Measurements from ENCODE around the gene SRRM2. TPM values are rescaled to one million over a fixed set of nuclear protein-coding genes. Genes with fewer than 3 reads are reported as not detected.

SRRM2 gene
- polyA plus RNA-seq, 2 donors: 317 to 886 TPM

GRCh38 chr16:2737895-2738418 lies 14.5 kb upstream of the SRRM2 start:
- no peak overlapping the region for H3K4me3 ChIP-seq (ENCODE audit: low read depth in 1 of 2, low read length in 2 of 2)
- no peak overlapping the region for H3K27ac ChIP-seq (ENCODE audit: low read depth in 2 of 2, low read length in 1 of 2)
- WGBS, 2 donors: 70 to 83% methylated on average over 7 of the region's 7 CpGs
- no peaks in the 10 kb centered on the region for H3K9me3 ChIP-seq (ENCODE audit: control insufficient read depth in 2 of 2, insufficient read depth in 1 of 2, low read depth in 1 of 2, low read length in 1 of 2)
- no peaks in the 10 kb centered on the region for H3K36me3 ChIP-seq (ENCODE audit: control insufficient read depth in 2 of 2, insufficient read depth in 2 of 2, low read length in 1 of 2)
- H3K4me1 ChIP-seq (ENCODE audit: control insufficient read depth in 2 of 2, insufficient read depth in 2 of 2, low read length in 1 of 2): peaks cover 0 to 4% of the 10 kb centered on the region in 2 donors
- no peaks in the 10 kb centered on the region for H3K27me3 ChIP-seq (ENCODE audit: control insufficient read depth in 1 of 2, insufficient read depth in 2 of 2, low read length in 2 of 2)

- H3K9me3 ChIP-seq (ENCODE audit: control insufficient read depth in 2 of 2, insufficient read depth in 1 of 2, low read depth in 1 of 2, low read length in 1 of 2): no peaks in the 10 kb centered on the region
- no peak overlapping the region for H3K4me3 ChIP-seq (ENCODE audit: low read depth in 1 of 2, low read length in 2 of 2)
- WGBS, 2 donors: 72% methylated on average over 5 of the region's 5 CpGs
- H3K27me3 ChIP-seq (ENCODE audit: control insufficient read depth in 1 of 2, insufficient read depth in 2 of 2, low read length in 2 of 2): no peaks in the 10 kb centered on the region
- H3K4me1 ChIP-seq (ENCODE audit: control insufficient read depth in 2 of 2, insufficient read depth in 2 of 2, low read length in 1 of 2): peaks cover 0 to 4% of the 10 kb centered on the region in 2 donors
- H3K36me3 ChIP-seq (ENCODE audit: control insufficient read depth in 2 of 2, insufficient read depth in 2 of 2, low read length in 1 of 2): no peaks in the 10 kb centered on the region
- no peak overlapping the region for H3K27ac ChIP-seq (ENCODE audit: low read depth in 2 of 2, low read length in 1 of 2)
These were observed 13.8 kb upstream of the SRRM2 start for GRCh38 chr16:2738615-2739014.

DNA sequence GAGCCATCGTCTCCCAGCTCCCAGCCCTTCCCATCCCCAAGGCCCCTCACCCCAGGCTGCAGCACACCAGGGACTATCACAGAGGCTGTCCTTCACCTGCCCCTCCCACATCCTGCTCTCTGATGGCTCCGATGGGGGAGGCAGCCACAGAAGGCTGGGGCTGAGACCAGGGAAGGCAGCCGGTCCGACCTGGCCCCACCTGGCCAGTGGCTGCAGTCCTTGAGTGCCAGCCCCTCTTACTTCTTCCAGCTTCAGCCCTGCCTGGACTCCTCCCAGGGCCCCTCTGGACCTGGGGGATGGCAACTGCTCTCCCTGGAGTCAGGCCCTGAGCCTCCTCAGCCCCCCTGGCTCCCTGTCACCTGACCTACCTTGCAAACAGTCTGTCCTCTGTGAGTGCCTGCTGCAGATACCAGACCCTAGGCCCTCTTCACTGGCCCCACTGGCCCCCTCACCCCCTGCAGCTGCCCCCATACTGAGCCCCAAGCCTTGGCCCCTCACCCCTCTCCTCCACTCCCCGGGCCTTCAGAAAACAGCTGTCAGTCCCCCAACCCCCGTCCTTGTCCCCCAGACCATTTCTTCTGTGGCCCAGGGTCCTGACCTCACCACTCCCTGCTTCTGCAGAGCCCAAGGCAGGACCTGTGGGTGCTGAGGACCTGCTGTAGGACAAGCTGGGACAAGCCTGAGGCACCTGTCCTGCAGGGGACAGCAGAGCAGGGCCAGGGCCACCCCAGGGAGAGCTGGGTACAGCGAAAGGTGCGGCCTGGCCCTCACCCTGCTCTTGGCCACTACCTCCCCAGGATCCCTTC lies 12.6 kb upstream of the SRRM2 start:
- no peak overlapping the region for H3K27ac ChIP-seq (ENCODE audit: low read depth in 2 of 2, low read length in 1 of 2)
- H3K27me3 ChIP-seq (ENCODE audit: control insufficient read depth in 1 of 2, insufficient read depth in 2 of 2, low read length in 2 of 2): no peaks in the 10 kb centered on the region
- 53 to 71% methylated on average over 8 of the region's 8 CpGs for whole genome bisulfite sequencing, 2 donors
- no peaks in the 10 kb centered on the region for H3K36me3 ChIP-seq (ENCODE audit: control insufficient read depth in 2 of 2, insufficient read depth in 2 of 2, low read length in 1 of 2)
- no peaks in the 10 kb centered on the region for H3K9me3 ChIP-seq (ENCODE audit: control insufficient read depth in 2 of 2, insufficient read depth in 1 of 2, low read depth in 1 of 2, low read length in 1 of 2)
- H3K4me3 ChIP-seq (ENCODE audit: low read depth in 1 of 2, low read length in 2 of 2): no peak overlapping the region
- H3K4me1 ChIP-seq (ENCODE audit: control insufficient read depth in 2 of 2, insufficient read depth in 2 of 2, low read length in 1 of 2): peaks cover 0 to 4% of the 10 kb centered on the region in 2 donors

DNA sequence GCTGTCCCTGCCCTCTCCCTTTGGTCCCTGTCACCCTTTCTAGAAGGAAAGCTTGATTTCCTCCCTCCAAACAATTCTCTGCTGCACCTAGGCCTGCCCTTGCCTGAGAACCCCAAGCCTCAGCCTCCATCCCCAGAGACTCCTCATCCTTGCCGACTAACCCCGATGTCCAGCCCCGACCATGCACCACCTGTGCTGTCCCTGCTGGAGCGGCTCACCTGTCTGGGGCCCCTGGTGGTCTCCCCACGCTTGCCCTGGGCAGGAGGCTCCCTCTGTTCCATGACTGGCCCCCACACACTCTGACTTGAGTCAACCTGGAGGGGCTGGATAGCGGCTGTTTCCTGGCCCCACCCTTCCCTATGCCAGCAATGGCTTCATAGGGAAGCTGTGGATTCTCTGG lies 12.0 kb upstream of the SRRM2 start:
- peaks cover 0 to 4% of the 10 kb centered on the region in 2 donors for H3K4me1 ChIP-seq (ENCODE audit: control insufficient read depth in 2 of 2, insufficient read depth in 2 of 2, low read length in 1 of 2)
- no peaks in the 10 kb centered on the region for H3K9me3 ChIP-seq (ENCODE audit: control insufficient read depth in 2 of 2, insufficient read depth in 1 of 2, low read depth in 1 of 2, low read length in 1 of 2)
- no peak overlapping the region for H3K27ac ChIP-seq (ENCODE audit: low read depth in 2 of 2, low read length in 1 of 2)
- 84 to 90% methylated on average over 6 of the region's 6 CpGs for WGBS, 2 donors
- no peak overlapping the region for H3K4me3 ChIP-seq (ENCODE audit: low read depth in 1 of 2, low read length in 2 of 2)
- no peaks in the 10 kb centered on the region for H3K36me3 ChIP-seq (ENCODE audit: control insufficient read depth in 2 of 2, insufficient read depth in 2 of 2, low read length in 1 of 2)
- H3K27me3 ChIP-seq (ENCODE audit: control insufficient read depth in 1 of 2, insufficient read depth in 2 of 2, low read length in 2 of 2): no peaks in the 10 kb centered on the region

DNA sequence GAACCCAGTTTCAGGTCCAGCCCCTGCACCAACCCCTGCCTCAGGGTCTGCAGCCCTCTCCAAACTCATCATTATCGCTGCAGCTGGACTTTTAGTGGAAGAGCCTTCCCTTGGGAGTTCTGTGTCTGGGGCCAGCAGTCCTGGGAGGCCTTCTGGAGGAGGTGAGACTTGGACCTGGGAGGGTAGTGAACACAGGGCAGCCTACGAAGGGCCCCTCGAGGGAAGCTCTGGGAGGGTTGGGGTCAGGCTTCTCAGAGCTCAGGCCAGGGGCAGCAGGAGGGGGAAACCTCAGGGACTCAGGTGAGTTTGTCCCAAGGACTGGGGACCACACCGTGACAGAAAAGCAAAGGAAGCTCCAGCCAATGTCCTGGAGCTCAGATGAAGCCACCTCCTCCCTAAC lies 11.3 kb upstream of the SRRM2 start:
- peaks cover 0 to 4% of the 10 kb centered on the region in 2 donors for H3K4me1 ChIP-seq (ENCODE audit: control insufficient read depth in 2 of 2, insufficient read depth in 2 of 2, low read length in 1 of 2)
- H3K4me3 ChIP-seq (ENCODE audit: low read depth in 1 of 2, low read length in 2 of 2): no peak overlapping the region
- H3K36me3 ChIP-seq (ENCODE audit: control insufficient read depth in 2 of 2, insufficient read depth in 2 of 2, low read length in 1 of 2): no peaks in the 10 kb centered on the region
- no peak overlapping the region for H3K27ac ChIP-seq (ENCODE audit: low read depth in 2 of 2, low read length in 1 of 2)
- H3K27me3 ChIP-seq (ENCODE audit: control insufficient read depth in 1 of 2, insufficient read depth in 2 of 2, low read length in 2 of 2): no peaks in the 10 kb centered on the region
- WGBS, 2 donors: 92 to 94% methylated on average over 4 of the region's 4 CpGs
- no peaks in the 10 kb centered on the region for H3K9me3 ChIP-seq (ENCODE audit: control insufficient read depth in 2 of 2, insufficient read depth in 1 of 2, low read depth in 1 of 2, low read length in 1 of 2)

DNA sequence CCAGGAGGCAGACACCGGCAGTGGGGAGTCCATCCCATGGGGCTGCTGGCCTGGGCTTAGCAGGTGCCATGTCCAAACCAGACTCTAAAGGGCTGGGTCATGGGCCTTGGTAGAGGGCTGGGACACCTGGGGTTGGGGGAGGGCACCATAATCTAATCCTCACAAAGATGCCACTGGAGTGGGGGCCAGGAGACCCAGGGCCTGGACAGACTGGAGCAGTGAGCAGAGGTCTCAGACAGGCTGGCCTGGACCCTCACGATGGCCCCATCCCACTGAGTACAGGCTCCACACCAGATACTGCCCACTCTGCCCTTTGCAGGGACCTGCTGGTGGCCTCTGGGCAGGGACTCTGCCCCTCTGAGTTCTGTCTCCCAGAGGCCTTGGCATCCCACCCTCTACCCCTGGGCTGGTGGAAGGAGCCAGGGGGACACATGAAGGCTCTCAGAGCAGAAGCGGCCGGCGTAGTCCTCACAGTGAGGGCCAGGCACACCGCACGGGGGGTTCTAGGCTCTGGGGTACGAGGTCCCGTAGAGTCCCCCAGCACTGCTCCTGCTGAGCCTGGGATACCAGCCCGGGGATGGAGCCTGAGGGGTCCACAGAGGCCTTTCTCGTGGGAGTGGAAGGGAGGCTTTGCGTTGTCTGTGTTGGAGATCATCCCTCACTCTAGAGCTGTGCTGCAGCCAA lies 10.0 kb upstream of the SRRM2 start:
- no peak overlapping the region for H3K27ac ChIP-seq (ENCODE audit: low read depth in 2 of 2, low read length in 1 of 2)
- H3K4me3 ChIP-seq (ENCODE audit: low read depth in 1 of 2, low read length in 2 of 2): no peak overlapping the region
- H3K4me1 ChIP-seq (ENCODE audit: control insufficient read depth in 2 of 2, insufficient read depth in 2 of 2, low read length in 1 of 2): peaks cover 0 to 4% of the 10 kb centered on the region in 2 donors
- H3K27me3 ChIP-seq (ENCODE audit: control insufficient read depth in 1 of 2, insufficient read depth in 2 of 2, low read length in 2 of 2): no peaks in the 10 kb centered on the region
- H3K36me3 ChIP-seq (ENCODE audit: control insufficient read depth in 2 of 2, insufficient read depth in 2 of 2, low read length in 1 of 2): no peaks in the 10 kb centered on the region
- WGBS, 2 donors: 90 to 95% methylated on average over 12 of the region's 12 CpGs
- no peaks in the 10 kb centered on the region for H3K9me3 ChIP-seq (ENCODE audit: control insufficient read depth in 2 of 2, insufficient read depth in 1 of 2, low read depth in 1 of 2, low read length in 1 of 2)

- Histone ChIP-seq H3K27ac (ENCODE audit: low read depth in 2 of 2, low read length in 1 of 2) (no peak overlapping the region), H3K4me3 (ENCODE audit: low read depth in 1 of 2, low read length in 2 of 2) (no peak overlapping the region), H3K9me3 (ENCODE audit: control insufficient read depth in 2 of 2, insufficient read depth in 1 of 2, low read depth in 1 of 2, low read length in 1 of 2) (no peaks in the 10 kb centered on the region), H3K27me3 (ENCODE audit: control insufficient read depth in 1 of 2, insufficient read depth in 2 of 2, low read length in 2 of 2) (no peaks in the 10 kb centered on the region), H3K36me3 (ENCODE audit: control insufficient read depth in 2 of 2, insufficient read depth in 2 of 2, low read length in 1 of 2) (no peaks in the 10 kb centered on the region), H3K4me1 (ENCODE audit: control insufficient read depth in 2 of 2, insufficient read depth in 2 of 2, low read length in 1 of 2) (peaks cover 0 to 4% of the 10 kb centered on the region in 2 donors)
- WGBS, 2 donors: 85 to 87% methylated on average over 19 of the region's 19 CpGs
These were observed 9.2 kb upstream of the SRRM2 start for GRCh38 chr16:2743007-2743810.

DNA sequence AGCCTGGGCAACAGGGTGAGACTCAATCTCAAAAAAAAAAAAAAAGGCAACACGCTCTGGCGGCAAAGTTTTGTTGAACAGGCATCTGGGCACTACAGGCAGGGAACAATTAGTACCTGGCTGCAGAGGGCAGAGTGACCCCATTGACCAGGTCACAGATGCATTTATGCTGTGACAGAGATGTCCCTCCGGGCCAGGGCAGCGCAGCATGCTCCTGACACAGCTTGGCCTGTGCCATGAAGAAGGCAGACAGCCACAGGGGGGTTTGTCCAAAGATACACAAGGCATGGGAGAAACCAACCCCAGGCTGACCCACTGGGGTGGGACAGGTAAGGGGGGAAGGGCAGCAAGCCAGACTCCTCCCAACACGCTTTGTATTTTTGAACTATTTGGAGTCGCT lies 7.7 kb upstream of the SRRM2 start:
- Histone ChIP-seq H3K27ac (ENCODE audit: low read depth in 2 of 2, low read length in 1 of 2) (no peak overlapping the region), H3K4me3 (ENCODE audit: low read depth in 1 of 2, low read length in 2 of 2) (no peak overlapping the region), H3K4me1 (ENCODE audit: control insufficient read depth in 2 of 2, insufficient read depth in 2 of 2, low read length in 1 of 2) (peaks cover 0 to 4% of the 10 kb centered on the region in 2 donors), H3K9me3 (ENCODE audit: control insufficient read depth in 2 of 2, insufficient read depth in 1 of 2, low read depth in 1 of 2, low read length in 1 of 2) (no peaks in the 10 kb centered on the region), H3K27me3 (ENCODE audit: control insufficient read depth in 1 of 2, insufficient read depth in 2 of 2, low read length in 2 of 2) (no peaks in the 10 kb centered on the region), H3K36me3 (ENCODE audit: control insufficient read depth in 2 of 2, insufficient read depth in 2 of 2, low read length in 1 of 2) (no peaks in the 10 kb centered on the region)
- 90 to 96% methylated on average over 6 of the region's 6 CpGs for WGBS, 2 donors

GRCh38 chr16:2745116-2745890 lies 7.1 kb upstream of the SRRM2 start:
- 73 to 77% methylated on average over 15 of the region's 15 CpGs for WGBS, 2 donors

More at GRCh38 chr16:2745116-2745890, 7.1 kb upstream of the SRRM2 start:
- Histone ChIP-seq H3K4me3 (ENCODE audit: low read depth in 1 of 2, low read length in 2 of 2) (no peak overlapping the region), H3K4me1 (ENCODE audit: control insufficient read depth in 2 of 2, insufficient read depth in 2 of 2, low read length in 1 of 2) (peaks cover 0 to 1% of the 10 kb centered on the region in 2 donors), H3K9me3 (ENCODE audit: control insufficient read depth in 2 of 2, insufficient read depth in 1 of 2, low read depth in 1 of 2, low read length in 1 of 2) (no peaks in the 10 kb centered on the region), H3K36me3 (ENCODE audit: control insufficient read depth in 2 of 2, insufficient read depth in 2 of 2, low read length in 1 of 2) (no peaks in the 10 kb centered on the region), H3K27ac (ENCODE audit: low read depth in 2 of 2, low read length in 1 of 2) (no peak overlapping the region), H3K27me3 (ENCODE audit: control insufficient read depth in 1 of 2, insufficient read depth in 2 of 2, low read length in 2 of 2) (no peaks in the 10 kb centered on the region)

Data from esophagus (tissue), 2 donors.